HCT116 (cell line): ENCODE measurements around the gene TACC3. TPM values are rescaled to one million over a fixed set of nuclear protein-coding genes. Genes with fewer than 3 reads are reported as not detected.

Experiments
- ATAC-seq: fragments of 200-7000 bp; cut with Tn5 transposase; 2 replicates; pipeline ENCODE4 v1.9.1; 2020; ENCODE audit warnings: mild to moderate bottlenecking, moderate library complexity
- BruUV-seq: library from RNA; stranded (reverse); fragments of 400-500 nt; replicated peaks from 2 replicates; lab custom pipeline; 2021; lab: Mats Ljungman, UMichigan
- CTCF ChIA-PET: fragments of 300-600 bp; sonication (Branson Sonifier 250); formaldehyde crosslinking; loops from one replicate; lab custom pipeline; 2021; ENCODE audit warnings: antibody characterized with exemption; lab: Charles Lee
- POLR2A ChIA-PET: fragments of 300-600, 350-600 bp; sonication (Branson Sonifier 250); formaldehyde crosslinking; loops from one replicate; lab custom pipeline; 2021; ENCODE audit warnings: antibody characterized with exemption; lab: Charles Lee
- RAD21 ChIA-PET, 2 experiments: fragments of 300-600 bp; sonication (Branson Sonifier 250); formaldehyde crosslinking; loops; one replicate each; lab custom pipeline; 2023; ENCODE audit warnings: low total read pairs in 2 of 2; ENCODE audit not compliant: uncharacterized antibody in 2 of 2, unreplicated experiment in 2 of 2, low non-redundant PET in 1 of 2; lab: Charles Lee
- DNase-seq: peaks from one replicate; pipeline ENCODE4 v3.0.0-alpha.2; 2010; ENCODE audit warnings: low read depth, low spot score
- H2AFZ ChIP-seq: fragments of 200-600 bp; shearing (Covaris generic), sonication (generic); 2 replicates; pipeline ENCODE4 v1.6.1; 2017; ENCODE audit warnings: low read depth, mixed run types, mixed read lengths, antibody characterized with exemption, low read length; ENCODE audit not compliant: poor library complexity, severe bottlenecking
- H3K27ac ChIP-seq: 2 replicates; pipeline ENCODE4 v1.5.1; 2012; ENCODE audit warnings: low read depth, low read length
- H3K27me3 ChIP-seq: fragments of 200-600 bp; sonication (generic); 2 replicates; pipeline ENCODE4 v1.6.1; 2016; ENCODE audit warnings: mixed run types, low read length, mixed read lengths; ENCODE audit not compliant: insufficient read depth
- H3K36me3 ChIP-seq, 2 experiments: fragments of 200-500 bp in 1 of 2; fragments of 200-600 bp in 1 of 2; sonication (Bioruptor generic) in 1 of 2; sonication (generic) in 1 of 2; 2 replicates each; pipeline versions ENCODE4 v1.5.1 to v1.6.1; 2014 to 2016; ENCODE audit warnings: low read length in 2 of 2, inconsistent platforms in 1 of 2, mixed read lengths in 1 of 2, mixed run types in 1 of 2; ENCODE audit not compliant: insufficient read depth in 2 of 2, control insufficient read depth in 1 of 2
- H3K4me1 ChIP-seq, 2 experiments: fragments of 200-600 bp in 1 of 2; sonication (generic) in 1 of 2; 2 replicates each; pipeline versions ENCODE4 v1.5.1 to v1.6.1; 2012 to 2017; ENCODE audit warnings: low read length in 2 of 2, inconsistent platforms in 1 of 2, mild to moderate bottlenecking in 1 of 2, mixed read lengths in 1 of 2, mixed run types in 1 of 2, moderate library complexity in 1 of 2; ENCODE audit not compliant: insufficient read depth in 2 of 2, control insufficient read depth in 1 of 2
- H3K4me2 ChIP-seq: fragments of 200-600 bp; sonication (generic); 2 replicates; pipeline ENCODE4 v1.6.1; 2017; ENCODE audit warnings: mixed run types, low read length, mixed read lengths
- H3K4me3 ChIP-seq, 2 experiments: fragments of 200-600 bp in 1 of 2; sonication (generic) in 1 of 2; replicated peaks in 1 of 2; 2 replicates each; pipeline ENCODE4 v1.5.1; 2011 to 2016; ENCODE audit warnings: low read length in 2 of 2, control low read depth in 1 of 2, low read depth in 1 of 2, mild to moderate bottlenecking in 1 of 2, mixed read lengths in 1 of 2, mixed run types in 1 of 2
- H3K79me2 ChIP-seq: fragments of 200-600 bp; sonication (generic); 2 replicates; pipeline ENCODE4 v1.6.1; 2017; ENCODE audit warnings: mild to moderate bottlenecking, mixed run types, low read length, moderate library complexity, mixed read lengths; ENCODE audit not compliant: insufficient read depth
- H3K9ac ChIP-seq: fragments of 200-600 bp; sonication (generic); 2 replicates; pipeline ENCODE4 v1.6.1; 2016; ENCODE audit warnings: low read length, mixed read lengths
- H3K9me2 ChIP-seq: fragments of 200-600 bp; sonication (generic), shearing (Covaris generic); 2 replicates; pipeline ENCODE4 v1.6.1; 2017; ENCODE audit warnings: mixed run types, mild to moderate bottlenecking, moderate library complexity; ENCODE audit not compliant: insufficient read depth
- H3K9me3 ChIP-seq, 2 experiments: fragments of 200-500 bp in 1 of 2; fragments of 200-600 bp in 1 of 2; sonication (Bioruptor generic) in 1 of 2; sonication (generic) in 1 of 2; 2 replicates each; pipeline ENCODE4 v1.6.1; 2014 to 2017; ENCODE audit warnings: low read length in 2 of 2, mixed read lengths in 2 of 2, inconsistent platforms in 1 of 2, low read depth in 1 of 2, mild to moderate bottlenecking in 1 of 2, mixed run types in 1 of 2, moderate library complexity in 1 of 2; ENCODE audit not compliant: control insufficient read depth in 1 of 2, insufficient read depth in 1 of 2
- H4K20me1 ChIP-seq: fragments of 200-600 bp; sonication (generic), shearing (Covaris generic); 2 replicates; pipeline ENCODE4 v1.6.1; 2017; ENCODE audit warnings: mixed run types, mild to moderate bottlenecking, moderate library complexity; ENCODE audit not compliant: insufficient read depth
- CBX3 ChIP-seq: IDR thresholded peaks from 2 replicates; pipeline ENCODE4 v1.6.1; 2012; ENCODE audit warnings: low read depth
- CTCF ChIP-seq, 3 experiments: fragments of 200-600 bp in 1 of 3; sonication (generic) in 1 of 3; IDR thresholded peaks in 2 of 3; conservative IDR thresholded peaks in 1 of 3; 2 replicates each; pipeline ENCODE4 v1.5.1; 2012 to 2017; ENCODE audit warnings: low read depth in 2 of 3, low read length in 2 of 3, antibody characterized with exemption in 1 of 3, borderline replicate concordance in 1 of 3, control low read depth in 1 of 3, mild to moderate bottlenecking in 1 of 3, mixed read lengths in 1 of 3, mixed run types in 1 of 3, moderate library complexity in 1 of 3; ENCODE audit not compliant: insufficient read depth in 1 of 3
- POLR2AphosphoS5 ChIP-seq: IDR thresholded peaks from 2 replicates; pipeline ENCODE4 v1.6.1; 2011; ENCODE audit warnings: mild to moderate bottlenecking, low read depth, low read length, moderate library complexity
- RAD21 ChIP-seq: IDR thresholded peaks from 2 replicates; pipeline ENCODE4 v1.6.1; 2012; ENCODE audit warnings: low read depth, mild to moderate bottlenecking
- SIN3A ChIP-seq: IDR thresholded peaks from 2 replicates; pipeline ENCODE4 v1.6.1; 2012; ENCODE audit warnings: low read depth
- SRF ChIP-seq: IDR thresholded peaks from 2 replicates; pipeline ENCODE4 v1.6.1; 2012; ENCODE audit warnings: low read depth
- TCF7L2 ChIP-seq: IDR thresholded peaks from 2 replicates; pipeline ENCODE4 v1.7.0; 2011; ENCODE audit warnings: borderline replicate concordance, inconsistent platforms; ENCODE audit not compliant: insufficient read depth, insufficient read length; ENCODE audit errors: extremely low read depth
- intact Hi-C: fragments of 100-400 bp; cut with micrococcal nuclease; formaldehyde crosslinking; loops from 2 replicates; pipeline ENCODE4 v1.10.0; 2022
- total RNA-seq: library from RNA; stranded (reverse); gene quantifications from one replicate; pipeline ENCODE4 v1.2.1, GENCODE V29; 2021; ENCODE audit not compliant: unreplicated experiment
- TF ChIP-seq, protein P1 (sequence below): IDR thresholded peaks from 2 replicates; pipeline ENCODE4 v1.6.1; 2012
- TF ChIP-seq, protein P2 (sequence below): IDR thresholded peaks from 2 replicates; pipeline ENCODE4 v1.6.1; 2012; ENCODE audit warnings: low read depth

The TACC3 gene
- total RNA-seq, 1 experiment from 2014 or later, result 106 TPM

- H3K9me3 ChIP-seq, result no peaks in the 10 kb centered on the region
- no peak overlapping the region for H3K27ac ChIP-seq
- H3K36me3 ChIP-seq, result peaks cover 43 to 65% of the 10 kb centered on the region in 2 experiments
- no peaks in the 10 kb centered on the region for H3K4me1 ChIP-seq
- ATAC-seq (peak; percentile 91), DNase-seq (peak; percentile 67)
- ChIA-PET RAD21 (interaction anchor here in 1 of 2 experiments (1.1 kb wide), 1 partner anchor 36 kb away, joined by 3 read pairs; no protein-coding TSS in a partner anchor), CTCF (interaction anchor here (0.9 to 2.2 kb wide), 13 partner anchors 10 to 217 kb away, joined by 3 to 26 read pairs (median 6); partner anchors contain the start of genes SLBP, TACC3 and TMEM129), POLR2A (interaction anchor here (0.8 to 1.2 kb wide), 5 partner anchors 9 to 180 kb away, joined by 3 to 6 read pairs (median 3); partner anchors contain the start of genes FAM53A, SLBP and TMEM129)
- H3K27me3 ChIP-seq, result no peaks in the 10 kb centered on the region
- H4K20me1 ChIP-seq, result peaks cover 4% of the 10 kb centered on the region; the same call in 1 of the 2 replicates
- H2AFZ ChIP-seq, result no peak overlapping the region
- peaks cover 32% of the 10 kb centered on the region for H3K79me2 ChIP-seq
- TSS peak; percentile 34 for BruUV-seq
- TF ChIP-seq POLR2AphosphoS5, result 0 out of 2 replicates have a peak, but pooled peaks have one; percentile 28
- 0 out of 2 replicates have a peak, but pooled peaks have one; percentile 32 for TF ChIP-seq CBX3
- 0 out of 2 replicates have a peak, but pooled peaks have one; percentile 6 for TF ChIP-seq SIN3A
- TF ChIP-seq, protein P1, sequence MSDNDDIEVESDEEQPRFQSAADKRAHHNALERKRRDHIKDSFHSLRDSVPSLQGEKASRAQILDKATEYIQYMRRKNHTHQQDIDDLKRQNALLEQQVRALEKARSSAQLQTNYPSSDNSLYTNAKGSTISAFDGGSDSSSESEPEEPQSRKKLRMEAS, result peak; percentile 58; the same call in 1 of the 2 replicates
- TF ChIP-seq SRF, result no peak
- TF ChIP-seq CTCF (IDR thresholded peaks at IDR 0.05 in 2 of 3, conservative IDR thresholded peaks at IDR 0.05 in 1 of 3; ENCODE audit: borderline replicate concordance in 1 of 3, insufficient read depth in 1 of 3, low read depth in 2 of 3, low read length in 2 of 3), result peak; percentile 79 to 95 (median 95)
- TF ChIP-seq, protein P2, sequence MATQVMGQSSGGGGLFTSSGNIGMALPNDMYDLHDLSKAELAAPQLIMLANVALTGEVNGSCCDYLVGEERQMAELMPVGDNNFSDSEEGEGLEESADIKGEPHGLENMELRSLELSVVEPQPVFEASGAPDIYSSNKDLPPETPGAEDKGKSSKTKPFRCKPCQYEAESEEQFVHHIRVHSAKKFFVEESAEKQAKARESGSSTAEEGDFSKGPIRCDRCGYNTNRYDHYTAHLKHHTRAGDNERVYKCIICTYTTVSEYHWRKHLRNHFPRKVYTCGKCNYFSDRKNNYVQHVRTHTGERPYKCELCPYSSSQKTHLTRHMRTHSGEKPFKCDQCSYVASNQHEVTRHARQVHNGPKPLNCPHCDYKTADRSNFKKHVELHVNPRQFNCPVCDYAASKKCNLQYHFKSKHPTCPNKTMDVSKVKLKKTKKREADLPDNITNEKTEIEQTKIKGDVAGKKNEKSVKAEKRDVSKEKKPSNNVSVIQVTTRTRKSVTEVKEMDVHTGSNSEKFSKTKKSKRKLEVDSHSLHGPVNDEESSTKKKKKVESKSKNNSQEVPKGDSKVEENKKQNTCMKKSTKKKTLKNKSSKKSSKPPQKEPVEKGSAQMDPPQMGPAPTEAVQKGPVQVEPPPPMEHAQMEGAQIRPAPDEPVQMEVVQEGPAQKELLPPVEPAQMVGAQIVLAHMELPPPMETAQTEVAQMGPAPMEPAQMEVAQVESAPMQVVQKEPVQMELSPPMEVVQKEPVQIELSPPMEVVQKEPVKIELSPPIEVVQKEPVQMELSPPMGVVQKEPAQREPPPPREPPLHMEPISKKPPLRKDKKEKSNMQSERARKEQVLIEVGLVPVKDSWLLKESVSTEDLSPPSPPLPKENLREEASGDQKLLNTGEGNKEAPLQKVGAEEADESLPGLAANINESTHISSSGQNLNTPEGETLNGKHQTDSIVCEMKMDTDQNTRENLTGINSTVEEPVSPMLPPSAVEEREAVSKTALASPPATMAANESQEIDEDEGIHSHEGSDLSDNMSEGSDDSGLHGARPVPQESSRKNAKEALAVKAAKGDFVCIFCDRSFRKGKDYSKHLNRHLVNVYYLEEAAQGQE, result no peak
- TF ChIP-seq TCF7L2, result no peak
- peak; percentile 69 for TF ChIP-seq RAD21
- H3K9me2 ChIP-seq, result no peaks in the 10 kb centered on the region
- no peak overlapping the region for H3K4me3 ChIP-seq
- H3K4me2 ChIP-seq, result no peak overlapping the region
- intact Hi-C loops, result loop anchor here (1.0 kb wide), 1 partner anchor 33 kb away; no protein-coding TSS in a partner anchor
- no peak overlapping the region for H3K9ac ChIP-seq
Measured at GRCh38 chr4:1693131-1693896, 28.0 kb upstream of the TACC3 start.
